HepG2 (cell line): ENCODE results near the gene IQCN. TPM values are rescaled to one million over a fixed set of nuclear protein-coding genes. Genes with fewer than 3 reads are reported as not detected.
A peak's percentile ranks its signal among the peaks of the same experiment; 100 is the strongest.

Experiments used
- AKNA ChIP-seq: sonication (generic); formaldehyde crosslinking; IDR thresholded peaks from 2 replicates; pipeline ENCODE4 v1.4.0; 2020; ENCODE audit warnings: missing genetic modification reagents, borderline replicate concordance
- ARNT ChIP-seq: fragments of 450-650 bp; IDR thresholded peaks from 2 replicates; pipeline ENCODE4 v1.6.1; 2017
- CBX5 ChIP-seq: sonication (generic); formaldehyde crosslinking; IDR thresholded peaks from 2 replicates; pipeline ENCODE4 v1.4.0; 2020; ENCODE audit warnings: missing genetic modification reagents, borderline replicate concordance
- E2F1 ChIP-seq: sonication (generic); formaldehyde crosslinking; IDR thresholded peaks from 2 replicates; pipeline ENCODE4 v1.5.0; 2020; ENCODE audit warnings: missing genetic modification reagents
- IRF2 ChIP-seq: IDR thresholded peaks from 2 replicates; pipeline ENCODE4 v1.6.1; 2018; ENCODE audit warnings: missing genetic modification reagents, missing compliant biosample characterization
- JUN ChIP-seq: sonication (generic); formaldehyde crosslinking; IDR thresholded peaks from 2 replicates; pipeline ENCODE4 v1.4.0; 2020; ENCODE audit warnings: mild to moderate bottlenecking, missing genetic modification reagents
- MEIS2 ChIP-seq: sonication (generic); formaldehyde crosslinking; IDR thresholded peaks from 2 replicates; pipeline ENCODE4 v1.9.0; 2021; ENCODE audit warnings: mild to moderate bottlenecking, missing genetic modification reagents
- POLR2A ChIP-seq, 2 experiments: IDR thresholded peaks; 2 replicates each; pipeline ENCODE4 v1.6.1; 2011; ENCODE audit warnings: low read depth in 2 of 2, low read length in 2 of 2, mild to moderate bottlenecking in 1 of 2, moderate library complexity in 1 of 2; ENCODE audit not compliant: insufficient read depth in 1 of 2
- SP4 ChIP-seq: sonication (generic); formaldehyde crosslinking; IDR thresholded peaks from 2 replicates; pipeline ENCODE4 v1.8.1; 2023; ENCODE audit warnings: mild to moderate bottlenecking, missing genetic modification reagents
- TFDP2 ChIP-seq: sonication (generic); formaldehyde crosslinking; IDR thresholded peaks from 2 replicates; pipeline ENCODE4 v1.4.0; 2020; ENCODE audit warnings: missing genetic modification reagents
- ZBTB38 ChIP-seq: sonication (generic); formaldehyde crosslinking; IDR thresholded peaks from 2 replicates; pipeline ENCODE4 v1.5.1; 2020; ENCODE audit warnings: mild to moderate bottlenecking, missing genetic modification reagents
- ZBTB7A ChIP-seq: sonication (generic); formaldehyde crosslinking; IDR thresholded peaks from 2 replicates; pipeline ENCODE4 v1.8.0; 2022; ENCODE audit warnings: mild to moderate bottlenecking, missing genetic modification reagents
- ZKSCAN8 ChIP-seq: IDR thresholded peaks from 2 replicates; pipeline ENCODE4 v1.6.1; 2016; ENCODE audit warnings: borderline replicate concordance, missing genetic modification reagents, missing compliant biosample characterization
- ZNF280B ChIP-seq: sonication (generic); formaldehyde crosslinking; IDR thresholded peaks from 2 replicates; pipeline ENCODE4 v1.5.0; 2020; ENCODE audit warnings: missing genetic modification reagents, mild to moderate bottlenecking, borderline replicate concordance
- ZNF280D ChIP-seq: sonication (generic); formaldehyde crosslinking; IDR thresholded peaks from 2 replicates; pipeline ENCODE4 v1.5.1; 2020; ENCODE audit warnings: mild to moderate bottlenecking, missing genetic modification reagents
- ZNF558 ChIP-seq: sonication (generic); formaldehyde crosslinking; IDR thresholded peaks from 2 replicates; pipeline ENCODE4 v1.9.0; 2022; ENCODE audit warnings: mild to moderate bottlenecking, missing genetic modification reagents, borderline replicate concordance
- ZNF605 ChIP-seq: sonication (generic); formaldehyde crosslinking; IDR thresholded peaks from 2 replicates; pipeline ENCODE4 v1.8.0; 2022; ENCODE audit warnings: mild to moderate bottlenecking, missing genetic modification reagents
- ZNF775 ChIP-seq: sonication (generic); formaldehyde crosslinking; IDR thresholded peaks from 2 replicates; pipeline ENCODE4 v1.4.0; 2020; ENCODE audit warnings: missing genetic modification reagents, mild to moderate bottlenecking, moderate library complexity, borderline replicate concordance
- polyA plus RNA-seq, 8 experiments: library from polyadenylated mRNA; depleted of rRNA in 3 of 8; stranded (reverse) in 7 of 8; unstranded in 1 of 8; fragments of >200 nt; fragmentation: Illumina TruSeq in 4 of 8; extraction: Trizol in 4 of 8; gene quantifications; 2 replicates each; pipeline versions ENCODE4 v1.2.1 to v1.2.3, GENCODE V29; 2011 to 2016; ENCODE audit warnings: low read depth in 4 of 8, missing spikeins in 1 of 8, mixed read lengths in 1 of 8; ENCODE audit not compliant: insufficient read depth in 1 of 8
- total RNA-seq, 5 experiments: library from RNA; depleted of rRNA; stranded (reverse); fragments of >200 nt; fragmentation: Illumina TruSeq; extraction: Trizol; gene quantifications; 2 replicates each; pipeline ENCODE4 v1.2.3, GENCODE V29; 2016; ENCODE audit warnings: low read depth in 1 of 5

Gene IQCN
- total and polyA plus RNA-seq, 2 of the 13 experiments (the other 11 are each of a cell fraction or from before 2014, with no cell fraction given) = 0.04 to 0.18 TPM

- TF ChIP-seq AKNA (CRISPR knock-in tag) (no peak), ZNF280D (CRISPR knock-in tag) (no peak), ZKSCAN8 (CRISPR knock-in tag) (no peak), JUN (CRISPR knock-in tag) (no peak), ZBTB38 (CRISPR knock-in tag) (peak; percentile 77; the same call in 1 of the 2 replicates), ZNF605 (CRISPR knock-in tag) (no peak), IRF2 (CRISPR knock-in tag) (0 out of 2 replicates have a peak, but pooled peaks have one; percentile 65), MEIS2 (CRISPR knock-in tag) (peak; percentile 64), CBX5 (CRISPR knock-in tag) (peak; percentile 12; the same call in 1 of the 2 replicates), ARNT (no peak), ZBTB7A (CRISPR knock-in tag) (no peak), TFDP2 (peak; percentile 98), ZNF558 (no peak; the same call in 1 of the 2 replicates), SP4 (peak; percentile 92), E2F1 (CRISPR knock-in tag) (peak; percentile 98), ZNF280B (peak; percentile 45; the same call in 1 of the 2 replicates), ZNF775 (CRISPR knock-in tag) (no peak), POLR2A (IDR thresholded peaks at IDR 0.05; ENCODE audit: insufficient read depth in 1 of 2, low read depth in 2 of 2, low read length in 2 of 2) (peak; percentile 66 to 69)
Observed at GRCh38 chr19:18322759-18323460, 48.7 kb upstream of the IQCN start, which contains the start of gene LSM4 (continued).
